HG03060 (cell line): Measurements from ENCODE around the gene KIRREL3.

ENCODE experiments used
- ATAC-seq: cut with Tn5 transposase; IDR thresholded peaks from one replicate; pipeline ENCODE4 v1.9.1; 2021; ENCODE audit warnings: low read depth, moderate number of reproducible peaks; ENCODE audit not compliant: unreplicated experiment

The KIRREL3 gene

GRCh38 chr11:126591966-126592489 lies 408.5 kb downstream of the KIRREL3 start:
- no peak for ATAC-seq

DNA sequence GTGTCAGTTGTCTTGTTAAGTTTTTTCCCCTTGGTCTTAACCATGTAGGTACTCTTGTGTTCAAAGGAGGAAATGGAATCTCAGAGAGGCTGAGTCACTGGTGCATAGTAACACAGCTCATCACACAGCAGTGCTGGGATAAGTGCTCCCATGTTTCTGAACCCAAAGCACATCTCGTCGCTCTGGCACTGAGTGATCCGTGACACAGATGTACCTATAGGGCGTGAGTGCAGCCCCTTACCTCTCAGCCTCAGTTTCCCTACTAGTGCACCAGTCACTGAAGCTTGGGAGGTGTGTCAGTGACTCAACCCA lies 411.1 kb downstream of the KIRREL3 start:
- ATAC-seq: no peak

DNA sequence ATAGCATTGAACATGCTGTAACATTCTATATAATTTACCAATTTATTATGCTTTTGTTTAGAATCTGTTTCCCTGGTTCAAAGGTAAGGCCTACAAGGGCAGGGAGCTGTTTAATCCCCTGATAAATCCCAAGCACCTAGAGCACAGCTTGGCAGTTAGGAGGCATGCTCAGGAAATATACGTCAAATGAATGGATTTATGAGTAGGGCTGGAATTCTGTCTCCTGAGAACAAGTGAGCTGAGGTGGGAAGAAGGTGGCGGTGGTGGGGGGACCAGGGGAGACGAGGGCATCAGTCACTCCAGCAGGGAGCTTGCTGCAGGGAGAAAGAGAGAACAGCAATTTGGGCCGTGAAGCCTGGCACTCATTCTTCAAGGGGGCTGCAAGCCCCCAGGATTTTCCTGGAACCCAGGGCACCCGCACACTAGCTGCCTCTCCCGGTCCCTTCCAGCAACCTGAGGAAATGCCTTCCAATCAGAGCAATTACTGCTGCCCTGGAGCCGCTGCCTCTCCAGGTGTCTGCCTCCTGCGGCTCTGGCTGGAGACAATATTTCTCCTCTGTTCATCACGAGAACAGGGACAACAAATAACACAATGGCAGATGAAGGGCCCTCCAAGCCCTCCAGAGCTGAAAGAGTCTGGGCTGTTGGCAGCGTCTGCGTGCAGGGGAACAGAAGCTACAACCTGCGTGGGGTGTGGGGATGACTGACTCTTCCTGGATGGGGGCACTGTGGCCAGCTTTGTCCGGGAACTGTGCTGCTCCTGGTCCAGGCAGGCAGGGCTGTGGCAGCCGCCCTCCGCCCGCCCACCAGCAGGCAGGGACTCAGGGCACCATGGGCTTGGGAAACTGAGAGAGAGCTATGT lies 411.7 kb downstream of the KIRREL3 start:
- ATAC-seq: no peak

DNA sequence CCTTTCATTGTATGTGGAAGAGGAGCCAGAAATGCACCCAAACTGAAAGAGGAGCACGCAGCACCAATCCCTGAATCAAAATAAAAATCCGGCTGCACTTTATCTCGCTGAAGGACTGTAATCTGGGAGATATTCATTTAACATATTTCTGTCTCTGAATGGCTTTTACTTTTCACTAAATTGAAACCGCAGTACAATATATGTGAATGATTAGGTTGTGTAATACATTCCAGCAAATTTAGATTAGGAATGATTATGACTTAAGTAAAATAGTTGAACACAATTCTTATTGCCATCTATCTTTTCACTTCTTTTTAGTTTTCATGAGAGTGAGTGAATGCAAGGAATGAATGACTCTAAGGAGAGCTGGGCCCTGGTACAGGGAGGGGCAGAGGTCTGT lies 413.0 kb downstream of the KIRREL3 start:
- no peak for ATAC-seq

DNA sequence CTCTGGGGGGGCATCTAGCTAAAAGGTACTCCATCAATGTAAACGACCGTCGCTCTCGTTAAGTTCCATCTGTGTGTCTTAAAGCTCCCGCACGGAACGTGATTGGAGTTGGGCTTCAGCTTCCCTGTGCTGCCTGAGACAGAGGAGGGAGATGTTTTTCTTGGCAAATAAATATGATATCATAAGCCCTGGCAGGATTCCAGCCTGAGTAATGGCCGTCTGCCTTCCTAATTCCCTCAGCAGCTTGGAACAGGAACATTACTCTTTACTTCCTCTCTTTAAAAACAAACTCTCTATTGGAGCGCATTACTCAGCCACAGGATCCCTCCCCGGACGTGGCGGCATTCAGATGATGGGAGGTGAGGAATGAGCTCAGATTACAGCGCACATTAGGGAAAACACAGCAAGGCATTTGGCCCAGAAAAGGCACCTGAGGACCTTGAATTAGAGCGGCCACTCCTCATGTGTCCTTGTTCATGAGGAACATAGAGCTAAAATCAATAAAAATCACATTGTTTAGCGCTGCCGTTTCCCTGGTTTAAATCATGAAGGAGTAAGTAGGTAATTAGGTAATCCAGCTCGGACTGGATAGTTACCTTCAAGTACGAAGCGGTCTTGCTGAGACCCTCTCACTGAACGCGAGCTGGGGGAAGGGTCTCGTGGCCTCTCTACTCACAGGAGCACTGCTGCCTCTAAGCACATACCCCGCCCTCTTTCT lies 414.6 kb downstream of the KIRREL3 start:
- no peak for ATAC-seq

DNA sequence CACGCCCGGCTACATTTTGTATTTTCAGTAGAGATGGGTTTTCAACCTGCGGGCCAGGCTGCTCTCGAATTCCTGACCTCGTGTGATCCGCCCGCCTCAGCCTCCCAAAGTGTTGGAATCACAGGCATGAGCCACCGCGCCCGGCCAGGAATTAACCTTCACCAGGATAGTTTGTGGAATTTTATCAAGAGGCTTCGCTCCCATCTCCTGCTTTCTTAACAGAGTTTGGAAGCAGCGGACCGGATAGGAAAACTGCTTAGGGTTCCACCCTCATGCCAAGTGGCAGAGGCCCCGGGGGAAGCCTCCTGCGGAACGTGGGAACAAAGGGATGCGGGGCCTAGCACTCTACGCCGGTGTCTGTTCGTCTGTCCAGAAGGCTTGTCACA lies 415.2 kb downstream of the KIRREL3 start:
- no peak for ATAC-seq

DNA sequence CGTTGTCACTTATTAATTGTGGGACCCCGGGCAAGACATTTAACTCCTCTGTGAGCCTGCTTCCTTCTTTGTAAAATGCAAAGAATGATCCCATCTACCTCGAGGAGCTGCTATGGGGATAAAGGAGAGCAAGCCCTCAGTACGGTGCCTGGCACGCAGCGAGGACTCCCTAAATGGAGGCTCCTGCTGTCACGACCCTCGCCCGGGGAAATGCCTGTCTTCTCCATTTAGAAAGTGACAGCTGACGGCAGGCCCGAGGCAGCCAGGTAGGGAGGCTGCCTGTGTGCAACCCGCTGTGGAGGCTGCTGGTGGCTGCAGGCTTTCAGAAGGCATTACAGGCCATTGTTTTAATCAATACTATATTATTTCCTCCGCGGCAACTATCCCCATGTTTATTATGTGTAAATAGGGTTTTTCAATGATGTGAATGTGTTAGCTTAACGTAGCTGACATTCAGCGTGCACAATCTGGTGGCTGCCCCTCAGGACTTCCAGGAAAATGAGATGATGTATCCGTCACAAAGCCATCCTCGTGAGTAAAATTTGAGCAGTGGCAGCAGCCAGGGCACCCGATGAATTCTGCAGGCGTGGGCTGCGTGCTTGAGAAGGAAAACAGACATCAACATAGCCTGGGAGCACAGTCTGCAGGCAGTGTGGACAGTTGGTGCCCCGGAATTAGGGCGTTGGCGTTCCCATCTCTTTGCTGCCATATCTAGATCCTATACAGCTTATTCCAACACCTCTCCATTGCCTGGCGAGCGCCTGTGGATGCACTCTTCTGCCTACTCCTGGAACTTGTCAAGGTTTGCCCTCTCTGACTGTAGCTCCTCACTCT lies 416.8 kb downstream of the KIRREL3 start:
- no peak for ATAC-seq

DNA sequence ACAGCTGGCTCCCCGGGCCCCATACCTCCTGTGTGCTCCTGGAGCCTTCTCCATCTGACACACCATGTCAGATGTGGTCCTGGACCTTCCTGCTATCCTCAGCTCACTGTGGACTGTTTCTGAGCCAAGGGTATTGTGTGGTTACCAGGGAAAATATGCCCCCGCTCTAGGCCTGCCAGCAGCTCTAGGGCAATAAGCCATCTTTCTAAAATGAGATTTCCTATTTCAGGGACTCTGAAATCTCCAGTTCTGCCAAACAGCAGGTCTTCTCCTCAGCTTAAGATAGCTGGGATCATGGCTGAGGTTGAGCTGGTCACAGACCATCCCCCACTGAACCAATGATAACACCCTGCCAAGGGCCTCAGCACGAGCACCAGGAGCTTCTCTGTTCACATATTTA lies 417.5 kb downstream of the KIRREL3 start:
- ATAC-seq: no peak

GRCh38 chr11:126581871-126582648 lies 418.5 kb downstream of the KIRREL3 start:
- ATAC-seq: no peak

DNA sequence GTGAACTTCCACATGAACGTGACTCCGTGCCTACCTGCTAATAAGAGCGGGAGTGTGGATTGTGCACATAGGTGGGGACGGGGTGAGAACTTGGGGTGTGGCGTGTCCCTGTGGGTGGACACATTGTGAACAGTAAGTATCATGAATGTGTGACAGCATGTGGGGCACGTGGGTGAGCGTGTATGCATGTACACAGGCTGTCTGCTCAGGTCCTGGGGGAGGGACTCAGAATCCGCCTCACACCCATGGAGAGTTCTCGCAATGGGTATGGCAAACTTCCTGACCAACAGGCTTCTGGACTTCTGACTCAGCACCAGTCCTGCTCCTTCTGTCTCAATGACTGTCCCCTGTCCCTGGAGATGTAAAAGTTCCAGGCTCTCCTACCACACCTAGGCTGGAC lies 422.1 kb downstream of the KIRREL3 start:
- no peak for ATAC-seq

DNA sequence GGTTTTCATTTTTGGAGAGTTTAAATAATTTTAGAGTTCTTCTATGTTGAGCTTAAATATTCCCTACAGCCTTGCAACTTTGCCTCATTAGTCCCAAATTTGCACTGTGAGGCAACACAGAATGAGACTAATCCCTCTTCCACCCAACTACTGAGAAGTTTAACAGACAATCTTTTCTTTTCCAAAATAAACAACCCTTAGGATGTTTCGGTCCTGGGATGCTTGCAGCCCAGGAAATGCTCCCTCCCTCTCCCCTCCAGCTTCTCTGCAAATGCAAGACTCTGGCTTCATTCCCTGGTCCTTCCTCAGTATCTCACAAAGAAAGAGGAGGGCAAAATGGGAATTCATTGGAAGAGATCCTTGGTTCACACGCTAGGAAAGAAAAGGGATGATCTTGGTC lies 422.5 kb downstream of the KIRREL3 start:
- ATAC-seq: no peak

DNA sequence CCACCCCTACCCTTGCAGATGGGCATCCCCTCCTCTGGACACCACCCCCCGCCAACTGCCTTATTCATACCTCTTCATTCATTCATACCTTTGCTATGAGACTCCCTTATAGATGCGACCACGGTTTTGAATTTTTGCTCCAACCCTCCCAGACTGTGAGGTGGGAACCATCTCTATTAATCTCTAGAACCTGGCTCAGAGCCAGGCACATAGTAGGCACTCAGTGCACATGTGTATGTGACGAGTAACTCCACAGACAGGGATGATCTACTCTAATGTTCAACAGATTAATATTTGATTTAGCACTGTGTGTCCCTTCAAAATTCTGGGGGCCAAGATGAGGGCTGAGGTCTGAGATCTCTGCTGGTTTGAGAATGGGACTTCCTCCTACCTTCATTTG lies 424.7 kb downstream of the KIRREL3 start:
- ATAC-seq: no peak

DNA sequence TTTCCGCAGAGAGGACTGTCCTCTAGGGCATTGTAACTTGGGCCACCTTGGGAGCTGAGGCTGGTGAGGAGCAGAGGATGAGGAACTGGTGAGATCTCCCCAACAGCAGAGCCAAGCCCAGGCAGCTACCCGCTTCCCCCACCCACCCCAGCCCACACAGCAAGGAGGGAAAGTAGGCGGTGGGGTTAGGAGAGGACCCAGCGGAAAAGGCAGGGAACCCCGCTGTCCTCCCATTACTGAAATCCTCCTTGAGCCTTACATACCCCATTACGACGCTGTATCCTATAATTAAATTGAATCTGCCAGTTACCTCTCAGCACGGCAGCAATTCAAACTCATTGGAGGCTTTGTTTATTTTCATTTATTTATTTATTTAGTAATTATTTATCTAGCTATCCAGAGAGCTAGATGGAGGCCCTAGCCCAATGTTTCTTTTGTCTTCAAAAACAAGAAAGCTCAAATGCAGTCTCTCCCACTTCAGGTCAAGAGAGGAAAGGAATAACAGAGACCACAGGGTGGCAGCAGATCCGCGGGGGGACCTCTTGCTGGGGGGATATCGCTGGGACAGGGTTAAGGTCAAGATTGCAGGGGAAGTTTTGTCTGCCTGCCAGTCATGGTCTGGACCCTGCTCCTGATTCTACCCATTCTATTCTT lies 427.1 kb downstream of the KIRREL3 start:
- ATAC-seq: no peak

DNA sequence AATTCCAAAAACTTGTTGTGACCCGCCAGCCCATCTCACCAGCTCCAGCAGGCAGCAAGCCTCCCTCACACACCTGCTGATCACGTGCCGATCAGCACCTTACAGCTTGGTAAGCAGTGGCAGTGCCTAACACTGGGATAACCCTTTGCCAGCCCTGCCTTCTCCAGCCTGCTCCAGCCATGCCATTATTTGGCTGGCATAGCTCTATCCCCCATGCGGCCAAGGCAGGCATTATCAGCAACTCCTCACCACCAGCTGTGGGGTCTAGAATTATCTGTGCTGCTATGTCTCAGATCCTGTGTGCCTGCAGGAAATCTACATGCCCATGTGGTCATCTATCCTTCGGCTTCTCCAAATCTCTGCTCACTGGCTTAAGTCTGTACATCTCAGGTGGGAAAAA lies 430.1 kb downstream of the KIRREL3 start:
- no peak for ATAC-seq

DNA sequence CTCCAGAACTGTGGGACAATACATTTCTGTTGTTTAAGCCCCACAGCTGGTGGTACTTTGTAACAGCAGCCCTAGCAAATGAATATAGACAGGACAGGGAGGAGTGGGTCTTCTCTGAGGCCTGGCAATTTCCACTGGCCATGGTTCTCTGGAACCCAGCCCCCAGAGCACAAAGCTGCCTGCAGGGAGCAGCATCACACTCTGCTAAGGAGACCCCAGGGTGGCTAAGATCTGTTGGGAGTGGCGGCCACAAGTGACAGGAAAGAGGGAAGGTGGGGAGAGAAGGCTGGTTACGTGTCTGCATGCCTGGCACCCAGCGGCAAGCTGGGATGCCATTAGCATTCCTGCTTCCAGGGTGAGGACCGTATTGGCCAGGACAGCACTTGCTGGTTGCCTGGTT lies 433.2 kb downstream of the KIRREL3 start:
- no peak for ATAC-seq

DNA sequence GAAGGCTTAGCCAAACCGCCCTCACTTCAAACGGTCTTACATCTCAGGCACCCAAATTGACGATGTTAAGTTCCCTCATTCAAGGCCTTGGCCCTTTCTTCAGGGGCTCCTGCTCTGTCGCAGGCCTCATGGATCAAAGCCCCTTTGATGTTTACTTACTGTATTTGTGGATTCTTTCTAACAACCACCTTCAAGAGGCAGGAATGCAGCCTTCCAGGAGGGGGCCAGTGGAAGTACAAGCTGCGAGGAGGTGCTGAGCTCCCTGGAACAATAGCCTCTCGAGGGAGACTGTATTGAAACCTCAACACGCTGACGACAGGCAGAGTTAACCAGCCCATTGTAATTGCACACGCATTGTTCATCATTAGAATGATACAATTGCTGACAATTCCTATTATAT lies 436.0 kb downstream of the KIRREL3 start:
- ATAC-seq: no peak

DNA sequence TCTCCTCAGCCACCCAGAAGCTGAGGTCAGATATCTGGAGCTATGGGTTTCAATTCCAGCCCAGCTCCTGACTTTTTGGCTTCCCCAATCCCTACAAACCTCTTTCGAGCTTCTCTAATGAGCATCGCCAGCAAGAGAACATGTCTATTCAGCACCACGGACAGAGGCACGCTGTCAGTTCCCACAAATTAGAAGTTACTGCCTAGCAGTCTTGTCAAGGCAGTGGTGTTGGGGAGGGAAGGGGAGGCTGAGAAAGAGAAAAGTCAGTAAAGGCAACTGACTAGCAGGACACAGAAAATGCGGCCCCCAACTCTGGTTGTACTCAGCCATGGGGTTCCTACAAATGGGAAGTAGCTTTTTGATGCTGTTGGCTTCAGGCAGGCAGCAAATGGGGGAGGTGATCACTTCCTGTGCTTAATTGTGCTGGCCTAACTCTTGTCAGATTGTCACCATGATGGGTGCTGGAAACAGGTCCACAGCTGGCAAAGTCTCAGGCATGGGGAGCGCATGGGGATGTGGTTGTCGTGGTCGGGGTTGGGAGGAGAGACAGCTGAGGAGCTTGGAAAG lies 439.2 kb downstream of the KIRREL3 start:
- ATAC-seq: no peak

DNA sequence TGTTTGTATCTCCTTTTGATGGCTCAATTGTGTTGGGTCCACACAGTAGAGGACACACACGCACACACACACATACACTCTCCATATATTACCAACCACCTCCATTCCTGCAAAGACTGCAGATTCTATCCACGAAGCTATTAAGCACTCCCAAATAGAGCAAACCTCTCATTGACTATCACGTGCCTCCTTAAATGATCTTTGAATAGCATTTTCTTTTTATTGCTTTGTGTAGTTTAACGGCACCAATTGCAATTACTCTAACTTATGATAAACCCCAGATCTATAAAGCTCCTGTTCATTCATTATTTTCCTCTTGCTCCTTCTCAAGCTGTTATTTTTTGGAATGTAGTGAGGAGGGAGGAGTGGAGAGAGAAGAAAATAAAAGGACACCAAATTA lies 440.3 kb downstream of the KIRREL3 start:
- ATAC-seq: no peak
